Measurements from ENCODE around the gene CLINT1. TPM values are rescaled to one million over a fixed set of nuclear protein-coding genes. Genes with fewer than 3 reads are reported as not detected.

Gene CLINT1
- total RNA-seq, 4 donors from 2014 or later = 112 to 220 (median 136) TPM

GRCh38 chr5:157750320-157750719, 108.6 kb downstream of the CLINT1 start:
- WGBS = 65% methylated on average over 1 of the region's 1 CpG
- no peak for TF ChIP-seq EP300 (IDR thresholded peaks at IDR 0.05)
- TF ChIP-seq CTCF (IDR thresholded peaks at IDR 0.05) = no peak
- TF ChIP-seq POLR2A (IDR thresholded peaks at IDR 0.05) = no peak
- TF ChIP-seq POLR2AphosphoS5 (IDR thresholded peaks at IDR 0.05) = no peak
- H3K27me3 ChIP-seq = no peaks in the 10 kb centered on the region
- H3K27ac ChIP-seq = no peak overlapping the region
- no peak overlapping the region for H3K4me3 ChIP-seq
- H3K4me1 ChIP-seq = peaks cover under 1% of the 10 kb centered on the region
- no peaks in the 10 kb centered on the region for H3K9me3 ChIP-seq
- H3K36me3 ChIP-seq = peaks cover 29% of the 10 kb centered on the region
- no peak for DNase-seq (ENCODE audit: low spot score in 2 of 2)

GRCh38 chr5:157749462-157749799, 109.5 kb downstream of the CLINT1 start:
- Histone ChIP-seq H3K27me3 (no peaks in the 10 kb centered on the region), H3K27ac (no peak overlapping the region), H3K4me3 (no peak overlapping the region), H3K9me3 (no peaks in the 10 kb centered on the region), H3K36me3 (peaks cover 21% of the 10 kb centered on the region), H3K4me1 (peaks cover 9% of the 10 kb centered on the region)
- TF ChIP-seq EP300 (IDR thresholded peaks at IDR 0.05) = no peak
- TF ChIP-seq POLR2AphosphoS5 (IDR thresholded peaks at IDR 0.05) = no peak
- no peak for TF ChIP-seq CTCF (IDR thresholded peaks at IDR 0.05)
- no peak for TF ChIP-seq POLR2A (IDR thresholded peaks at IDR 0.05)
- 85% methylated on average over 11 of the region's 11 CpGs for WGBS
- DNase-seq (ENCODE audit: low spot score in 2 of 2) = no peak

GRCh38 chr5:157748760-157749461, 110.0 kb downstream of the CLINT1 start:
- H3K27ac ChIP-seq = no peak overlapping the region
- 74% methylated on average over 4 of the region's 4 CpGs for WGBS

GRCh38 chr5:157747766-157748700, 110.9 kb downstream of the CLINT1 start:
- 94% methylated on average over 8 of the region's 8 CpGs for WGBS
- Histone ChIP-seq H3K36me3 (peaks cover 8% of the 10 kb centered on the region), H3K4me3 (no peak overlapping the region), H3K27ac (no peak overlapping the region), H3K9me3 (no peaks in the 10 kb centered on the region), H3K27me3 (no peaks in the 10 kb centered on the region), H3K4me1 (peaks cover 17% of the 10 kb centered on the region)
- TF ChIP-seq CTCF (IDR thresholded peaks at IDR 0.05) (no peak), POLR2A (IDR thresholded peaks at IDR 0.05) (no peak), POLR2AphosphoS5 (IDR thresholded peaks at IDR 0.05) (no peak), EP300 (IDR thresholded peaks at IDR 0.05) (no peak)
- no peak for DNase-seq (ENCODE audit: low spot score in 2 of 2)

More at GRCh38 chr5:157748760-157749461, 110.0 kb downstream of the CLINT1 start:
- H3K27me3 ChIP-seq = no peaks in the 10 kb centered on the region
- TF ChIP-seq POLR2AphosphoS5 (IDR thresholded peaks at IDR 0.05) (no peak), POLR2A (IDR thresholded peaks at IDR 0.05) (no peak), EP300 (IDR thresholded peaks at IDR 0.05) (no peak), CTCF (IDR thresholded peaks at IDR 0.05) (no peak)
- peaks cover 13% of the 10 kb centered on the region for H3K4me1 ChIP-seq
- no peak for DNase-seq (ENCODE audit: low spot score in 2 of 2)
- no peaks in the 10 kb centered on the region for H3K9me3 ChIP-seq
- H3K36me3 ChIP-seq = peaks cover 17% of the 10 kb centered on the region
- H3K4me3 ChIP-seq = no peak overlapping the region

- Histone ChIP-seq H3K4me3 (no peak overlapping the region), H3K27ac (no peak overlapping the region), H3K9me3 (no peaks in the 10 kb centered on the region), H3K27me3 (no peaks in the 10 kb centered on the region), H3K36me3 (peaks cover under 1% of the 10 kb centered on the region), H3K4me1 (peaks cover 21% of the 10 kb centered on the region)
- DNase-seq (ENCODE audit: low spot score in 2 of 2) = no peak
- no peak for TF ChIP-seq POLR2AphosphoS5 (IDR thresholded peaks at IDR 0.05)
- TF ChIP-seq CTCF (IDR thresholded peaks at IDR 0.05) = no peak
- no peak for TF ChIP-seq POLR2A (IDR thresholded peaks at IDR 0.05)
- TF ChIP-seq EP300 (IDR thresholded peaks at IDR 0.05) = no peak
- WGBS = 91% methylated on average over 6 of the region's 6 CpGs
These were observed 111.7 kb downstream of the CLINT1 start for GRCh38 chr5:157747173-157747740.

All from suprapubic skin (tissue), 4 donors.